Testis (tissue), 3 donors: ENCODE results near the gene BLMH. TPM values are rescaled to one million over a fixed set of nuclear protein-coding genes. Genes with fewer than 3 reads are reported as not detected.

Experiments
- DNase-seq: peaks from one replicate; pipeline ENCODE4 v3.0.0-alpha.2; 2019
- H3K27ac ChIP-seq, 2 donors: fragments of 200-600 bp; sonication (generic); one replicate each; pipeline ENCODE4 v1.5.1; 2019
- H3K27me3 ChIP-seq: fragments of 200-600 bp; sonication (generic); one replicate; pipeline ENCODE4 v1.5.1; 2019
- H3K36me3 ChIP-seq: fragments of 200-600 bp; sonication (generic); one replicate; pipeline ENCODE4 v1.5.1; 2017; ENCODE audit warnings: low read depth; ENCODE audit errors: missing control alignments
- H3K4me1 ChIP-seq: fragments of 200-600 bp; sonication (generic); one replicate; pipeline ENCODE4 v1.5.1; 2019
- H3K4me3 ChIP-seq, 2 donors: fragments of 200-600 bp; sonication (generic); one replicate each; pipeline ENCODE4 v1.5.1; 2017 to 2019
- H3K9me3 ChIP-seq: fragments of 200-600 bp; sonication (generic); one replicate; pipeline ENCODE4 v1.5.1; 2017
- POLR2A ChIP-seq: fragments of 450-650 bp; IDR thresholded peaks from one replicate; pipeline ENCODE4 v1.6.1; 2017; ENCODE audit warnings: antibody characterized with exemption, mild to moderate bottlenecking, moderate library complexity
- WGBS, 2 donors: methylation state at CpG; one replicate each; pipeline ENCODE4 v1.1.5; 2018; 5-methylcytosine and 5-hydroxymethylcytosine counted together
- intact Hi-C: fragments of 100-400 bp; cut with DNase I; formaldehyde crosslinking; loops from one replicate; pipeline ENCODE4 v1.15.1; 2023; ENCODE audit warnings: low total_unique reads
- polyA plus RNA-seq: library from polyadenylated mRNA; stranded (reverse); fragments of 350-450 nt; fragmentation: Illumina TruSeq; extraction: RNeasy Lipid Tissue Mini Kit (QIAGEN cat#74804); gene quantifications from one replicate; pipeline ENCODE4 v1.2.3, GENCODE V29; 2014; ENCODE audit warnings: low read depth, low replicate concordance; ENCODE audit not compliant: insufficient read depth
- total RNA-seq, 2 donors: library from RNA; depleted of rRNA; stranded (reverse); fragments of >200 nt; gene quantifications; one replicate each; pipeline ENCODE4 v1.2.3, GENCODE V29; 2016
- TF ChIP-seq, protein P1 (sequence below), 3 experiments: fragments of 450-650 bp in 2 of 3; fragments of 200-600 bp in 1 of 3; sonication (generic) in 1 of 3; IDR thresholded peaks; one replicate each; pipeline ENCODE4 v1.5.1; 2016 to 2019; ENCODE audit warnings: antibody characterized with exemption in 3 of 3, mild to moderate bottlenecking in 2 of 3, moderate library complexity in 1 of 3

BLMH gene
- total and polyA plus RNA-seq, 3 donors from 2014 or later, result 36.4 to 54.9 (median 46.9) TPM

DNA sequence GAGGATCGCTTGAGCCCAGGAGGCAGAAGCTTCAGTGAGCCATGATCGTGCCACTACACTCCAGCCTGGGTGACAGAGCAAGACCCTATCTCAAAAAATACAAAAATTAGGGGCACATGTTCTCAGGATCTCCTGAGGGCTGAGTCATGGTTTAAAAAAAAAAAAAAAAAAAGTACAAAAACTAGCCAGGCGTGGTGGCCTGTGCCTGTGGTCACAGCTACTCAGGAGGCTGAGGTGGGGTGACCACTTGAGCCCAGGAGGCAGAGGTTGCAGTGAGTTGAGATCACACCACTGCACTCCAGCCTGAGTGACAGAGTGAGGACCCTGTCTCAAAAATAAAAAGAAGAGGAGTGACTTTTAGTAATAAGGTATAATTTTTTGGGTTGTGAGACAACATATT is 16.9 kb downstream of the BLMH start:
- no peaks in the 10 kb centered on the region for H3K4me1 ChIP-seq
- H3K27ac ChIP-seq, result no peak overlapping the region
- intact Hi-C loops, result loop anchor here (10.0 kb wide), 1 partner anchor 150 kb away; no protein-coding TSS in a partner anchor
- TF ChIP-seq, protein P1, sequence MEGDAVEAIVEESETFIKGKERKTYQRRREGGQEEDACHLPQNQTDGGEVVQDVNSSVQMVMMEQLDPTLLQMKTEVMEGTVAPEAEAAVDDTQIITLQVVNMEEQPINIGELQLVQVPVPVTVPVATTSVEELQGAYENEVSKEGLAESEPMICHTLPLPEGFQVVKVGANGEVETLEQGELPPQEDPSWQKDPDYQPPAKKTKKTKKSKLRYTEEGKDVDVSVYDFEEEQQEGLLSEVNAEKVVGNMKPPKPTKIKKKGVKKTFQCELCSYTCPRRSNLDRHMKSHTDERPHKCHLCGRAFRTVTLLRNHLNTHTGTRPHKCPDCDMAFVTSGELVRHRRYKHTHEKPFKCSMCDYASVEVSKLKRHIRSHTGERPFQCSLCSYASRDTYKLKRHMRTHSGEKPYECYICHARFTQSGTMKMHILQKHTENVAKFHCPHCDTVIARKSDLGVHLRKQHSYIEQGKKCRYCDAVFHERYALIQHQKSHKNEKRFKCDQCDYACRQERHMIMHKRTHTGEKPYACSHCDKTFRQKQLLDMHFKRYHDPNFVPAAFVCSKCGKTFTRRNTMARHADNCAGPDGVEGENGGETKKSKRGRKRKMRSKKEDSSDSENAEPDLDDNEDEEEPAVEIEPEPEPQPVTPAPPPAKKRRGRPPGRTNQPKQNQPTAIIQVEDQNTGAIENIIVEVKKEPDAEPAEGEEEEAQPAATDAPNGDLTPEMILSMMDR (IDR thresholded peaks at IDR 0.05), result no peak
- TF ChIP-seq POLR2A, result no peak
- WGBS, 2 donors, result 91 to 98% methylated on average over 3 of the region's 3 CpGs
- H3K9me3 ChIP-seq, result no peaks in the 10 kb centered on the region
- no peaks in the 10 kb centered on the region for H3K36me3 ChIP-seq
- DNase-seq, result no peak
- no peaks in the 10 kb centered on the region for H3K27me3 ChIP-seq
- no peak overlapping the region for H3K4me3 ChIP-seq

DNA sequence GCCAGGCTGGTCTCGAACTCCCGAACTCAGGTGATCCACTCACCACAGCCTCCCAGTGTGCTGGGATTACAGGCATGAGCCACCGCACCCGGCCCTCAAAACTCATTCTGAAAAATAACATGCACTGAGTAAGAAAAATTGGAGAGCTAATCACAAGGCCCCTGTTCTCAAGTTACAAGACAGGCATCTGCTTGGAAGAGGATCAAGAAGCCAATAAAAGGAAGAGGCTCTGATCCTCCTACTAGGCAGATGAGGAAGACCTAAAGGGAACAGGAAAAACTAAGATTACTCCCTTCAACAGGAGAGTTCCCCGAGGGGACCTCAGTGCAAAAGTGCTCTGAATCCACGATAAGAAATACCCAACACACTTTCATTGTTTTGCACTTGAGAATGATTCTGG is 18.4 kb downstream of the BLMH start:
- 74 to 95% methylated on average over 6 of the region's 6 CpGs for WGBS, 2 donors
- Histone ChIP-seq H3K4me3 (no peak overlapping the region), H3K27ac (no peak overlapping the region), H3K9me3 (no peaks in the 10 kb centered on the region), H3K4me1 (no peaks in the 10 kb centered on the region), H3K27me3 (no peaks in the 10 kb centered on the region), H3K36me3 (no peaks in the 10 kb centered on the region)
- TF ChIP-seq, protein P1 (IDR thresholded peaks at IDR 0.05), result no peak
- TF ChIP-seq POLR2A, result no peak
- intact Hi-C loops, result loop anchor here (10.0 kb wide), 1 partner anchor 149 kb away; no protein-coding TSS in a partner anchor
- no peak for DNase-seq

DNA sequence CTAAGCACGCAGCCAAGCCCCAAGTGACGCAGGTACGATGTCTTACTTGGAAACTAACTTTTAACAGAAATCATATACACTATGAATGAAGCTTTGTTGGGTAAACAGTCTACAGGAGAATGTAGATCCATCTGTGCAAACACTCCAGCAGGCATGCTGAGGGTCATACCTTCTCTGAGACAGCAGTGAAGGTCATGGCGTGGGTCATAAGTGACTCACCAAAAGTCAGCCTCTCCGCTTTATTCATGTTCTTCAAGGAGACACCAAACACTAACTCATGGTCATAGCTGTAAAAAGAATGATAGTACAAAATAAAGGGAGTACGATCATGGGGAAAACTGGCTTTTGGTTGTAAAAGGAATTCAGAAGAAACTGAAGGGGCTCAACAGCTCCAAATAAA is 20.6 kb downstream of the BLMH start:
- no peak overlapping the region for H3K4me3 ChIP-seq
- H3K27ac ChIP-seq, result no peak overlapping the region
- no peak for TF ChIP-seq POLR2A
- TF ChIP-seq, protein P1 (IDR thresholded peaks at IDR 0.05), result no peak
- H3K27me3 ChIP-seq, result no peaks in the 10 kb centered on the region
- intact Hi-C loops, result loop anchor here (10.0 kb wide), 1 partner anchor 146 kb away; no protein-coding TSS in a partner anchor
- DNase-seq, result no peak
- 73 to 86% methylated on average over 6 of the region's 6 CpGs for WGBS, 2 donors
- H3K36me3 ChIP-seq, result no peaks in the 10 kb centered on the region
- no peaks in the 10 kb centered on the region for H3K9me3 ChIP-seq
- H3K4me1 ChIP-seq, result no peaks in the 10 kb centered on the region

DNA sequence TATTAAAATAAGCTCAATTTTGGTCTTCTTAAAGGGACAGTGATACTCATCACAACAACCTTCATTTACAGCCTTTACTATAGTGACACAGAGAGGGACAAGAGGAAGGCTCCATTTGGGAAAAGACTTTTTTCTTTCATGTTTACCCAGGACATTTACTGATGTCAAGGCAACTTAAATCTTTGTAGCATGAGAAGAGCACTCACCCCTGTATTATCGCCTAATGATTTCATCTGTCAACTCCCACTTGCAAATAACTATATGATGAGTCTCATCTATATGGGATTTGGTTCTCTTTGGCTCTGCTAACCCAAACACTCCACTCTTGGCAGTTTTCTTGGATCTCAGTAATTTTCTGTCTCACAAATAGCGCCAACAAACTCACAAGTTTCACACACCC is 24.1 kb downstream of the BLMH start:
- no peaks in the 10 kb centered on the region for H3K36me3 ChIP-seq
- intact Hi-C loops, result no loop called here

More for the DNA sequence above, 24.1 kb downstream of the BLMH start:
- no peak for DNase-seq
- H3K4me3 ChIP-seq, result no peak overlapping the region
- no peaks in the 10 kb centered on the region for H3K9me3 ChIP-seq
- TF ChIP-seq, protein P1 (IDR thresholded peaks at IDR 0.05), result no peak
- no peak for TF ChIP-seq POLR2A
- WGBS, 2 donors, result 94 to 100% methylated on average over 2 of the region's 2 CpGs
- H3K4me1 ChIP-seq, result peaks cover 11% of the 10 kb centered on the region
- H3K27me3 ChIP-seq, result no peaks in the 10 kb centered on the region
- H3K27ac ChIP-seq, result no peak overlapping the region
